SJSA1 (cell line): ENCODE results near the gene SSRP1. TPM values are rescaled to one million over a fixed set of nuclear protein-coding genes. Genes with fewer than 3 reads are reported as not detected.

Source experiments
- DNase-seq, 2 experiments: peaks; one replicate each; pipeline ENCODE4 v3.0.0-alpha.2; 2015 to 2020; ENCODE audit warnings: low spot score in 2 of 2, low read depth in 1 of 2
- H3K27ac ChIP-seq: fragments of 250-450 bp; sonication (Bioruptor Pico); 2 replicates; pipeline ENCODE4 v1.5.1; 2020; ENCODE audit warnings: mild to moderate bottlenecking, moderate library complexity
- H3K27me3 ChIP-seq: fragments of 250-450 bp; sonication (Bioruptor Pico); replicated peaks from 2 replicates; pipeline ENCODE4 v1.5.1; 2020; ENCODE audit warnings: mild to moderate bottlenecking, moderate library complexity
- H3K36me3 ChIP-seq: fragments of 250-450 bp; sonication (Bioruptor Pico); 2 replicates; pipeline ENCODE4 v1.5.1; 2020; ENCODE audit warnings: mild to moderate bottlenecking
- H3K4me1 ChIP-seq: fragments of 250-450 bp; sonication (Bioruptor Pico); replicated peaks from 2 replicates; pipeline ENCODE4 v1.6.1; 2021; ENCODE audit warnings: mild to moderate bottlenecking
- H3K4me3 ChIP-seq: fragments of 250-450 bp; sonication (Bioruptor Pico); 2 replicates; pipeline ENCODE4 v1.5.1; 2020; ENCODE audit warnings: mild to moderate bottlenecking
- H3K9me3 ChIP-seq: fragments of 250-450 bp; sonication (Bioruptor Pico); replicated peaks from 2 replicates; pipeline ENCODE4 v1.5.1; 2020; ENCODE audit warnings: mild to moderate bottlenecking
- total RNA-seq: library from RNA; depleted of rRNA; stranded (reverse); fragments of >200 nt; shearing (Covaris generic); gene quantifications from 2 replicates; pipeline ENCODE4 v1.2.3, GENCODE V29; 2014

The SSRP1 gene
- total RNA-seq, 1 experiment from 2014 or later: 186 TPM

DNA sequence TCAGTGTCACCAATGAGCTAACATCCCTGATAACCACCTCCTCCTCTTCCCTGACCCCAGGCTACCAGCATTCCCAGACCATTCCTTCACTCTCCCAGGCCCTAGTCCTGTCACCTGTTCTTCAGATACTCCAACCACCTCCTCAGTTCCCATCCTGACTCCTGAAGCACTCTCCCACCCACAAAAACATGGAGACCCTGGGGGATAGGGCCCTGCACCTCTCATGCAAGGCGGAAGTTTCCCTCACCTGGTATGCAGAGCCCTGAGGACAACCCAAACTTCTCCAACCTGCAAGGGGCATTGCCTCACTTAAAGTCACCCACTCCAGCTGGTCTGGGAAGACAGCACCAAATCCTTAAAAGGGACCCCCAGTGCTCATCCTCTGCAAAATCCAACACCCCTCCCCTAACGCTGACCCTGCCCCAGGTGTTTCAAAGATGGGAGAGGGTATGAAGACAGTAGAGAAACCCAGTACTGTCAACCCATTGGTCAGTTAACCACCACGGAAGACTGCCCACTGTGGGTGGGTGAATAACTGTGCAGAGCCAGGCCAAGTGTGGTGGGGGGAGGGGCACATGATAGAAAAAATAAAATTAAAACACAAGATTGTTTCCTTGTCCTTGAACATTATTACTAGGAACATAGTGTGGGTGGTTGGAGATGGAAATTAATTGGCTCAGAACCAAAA lies 12.4 kb downstream of the SSRP1 start:
- Histone ChIP-seq H3K27me3 (no peaks in the 10 kb centered on the region), H3K27ac (peak overlapping the region; percentile 79), H3K4me1 (peaks cover 45% of the 10 kb centered on the region), H3K4me3 (peak overlapping the region; percentile 42), H3K36me3 (peaks cover 51% of the 10 kb centered on the region), H3K9me3 (no peaks in the 10 kb centered on the region)
- peak in 1 of 2 experiments; percentile 21 for DNase-seq

DNA sequence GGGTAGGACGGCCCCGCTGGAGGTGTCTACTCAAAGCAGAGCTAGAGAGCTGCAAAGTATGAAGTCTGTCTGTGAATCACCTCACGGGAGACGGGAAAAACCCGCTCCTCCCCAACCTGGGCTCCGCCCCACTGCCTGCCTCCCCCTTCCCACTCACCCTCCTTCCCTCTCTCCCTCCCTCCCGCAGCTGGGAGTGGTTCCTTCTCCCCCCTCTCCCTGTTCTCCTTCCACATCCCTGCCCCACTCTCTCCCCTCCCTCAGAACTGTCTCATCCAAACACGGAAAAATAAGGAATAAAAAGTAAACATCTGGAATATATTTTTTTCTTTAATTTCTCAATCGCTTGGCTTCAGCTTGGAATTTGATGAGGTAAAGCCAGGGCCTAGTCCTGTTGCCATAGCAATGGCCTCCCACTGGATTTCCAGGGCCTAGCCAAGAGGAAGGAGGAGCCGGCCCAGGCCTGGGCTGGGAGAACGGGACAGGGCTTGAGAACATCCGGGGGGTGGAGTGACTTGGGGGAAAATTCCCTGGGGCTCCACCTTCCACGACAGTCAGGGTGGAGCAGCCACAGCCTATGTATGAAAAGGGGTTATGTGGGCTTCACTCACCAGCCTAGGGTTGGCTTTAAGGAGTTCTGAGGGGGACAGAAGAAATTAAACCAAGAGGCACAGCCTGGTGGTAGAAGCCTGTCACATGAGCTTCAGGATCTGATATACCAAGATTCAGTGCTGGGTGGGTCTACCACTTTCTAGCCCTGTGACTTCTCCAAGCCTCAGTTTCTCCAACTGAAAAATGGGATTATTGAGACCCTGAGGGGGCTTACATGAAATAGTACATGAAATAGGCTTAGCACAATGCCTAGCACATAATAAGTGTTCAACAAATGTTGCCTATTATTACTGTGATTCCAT lies 13.2 kb downstream of the SSRP1 start:
- Histone ChIP-seq H3K9me3 (no peaks in the 10 kb centered on the region), H3K27me3 (no peaks in the 10 kb centered on the region), H3K27ac (peak overlapping the region; percentile 79), H3K4me1 (peaks cover 45% of the 10 kb centered on the region), H3K36me3 (peaks cover 51% of the 10 kb centered on the region), H3K4me3 (peak overlapping the region; percentile 23)
- peak; percentile 94 to 96 for DNase-seq

DNA sequence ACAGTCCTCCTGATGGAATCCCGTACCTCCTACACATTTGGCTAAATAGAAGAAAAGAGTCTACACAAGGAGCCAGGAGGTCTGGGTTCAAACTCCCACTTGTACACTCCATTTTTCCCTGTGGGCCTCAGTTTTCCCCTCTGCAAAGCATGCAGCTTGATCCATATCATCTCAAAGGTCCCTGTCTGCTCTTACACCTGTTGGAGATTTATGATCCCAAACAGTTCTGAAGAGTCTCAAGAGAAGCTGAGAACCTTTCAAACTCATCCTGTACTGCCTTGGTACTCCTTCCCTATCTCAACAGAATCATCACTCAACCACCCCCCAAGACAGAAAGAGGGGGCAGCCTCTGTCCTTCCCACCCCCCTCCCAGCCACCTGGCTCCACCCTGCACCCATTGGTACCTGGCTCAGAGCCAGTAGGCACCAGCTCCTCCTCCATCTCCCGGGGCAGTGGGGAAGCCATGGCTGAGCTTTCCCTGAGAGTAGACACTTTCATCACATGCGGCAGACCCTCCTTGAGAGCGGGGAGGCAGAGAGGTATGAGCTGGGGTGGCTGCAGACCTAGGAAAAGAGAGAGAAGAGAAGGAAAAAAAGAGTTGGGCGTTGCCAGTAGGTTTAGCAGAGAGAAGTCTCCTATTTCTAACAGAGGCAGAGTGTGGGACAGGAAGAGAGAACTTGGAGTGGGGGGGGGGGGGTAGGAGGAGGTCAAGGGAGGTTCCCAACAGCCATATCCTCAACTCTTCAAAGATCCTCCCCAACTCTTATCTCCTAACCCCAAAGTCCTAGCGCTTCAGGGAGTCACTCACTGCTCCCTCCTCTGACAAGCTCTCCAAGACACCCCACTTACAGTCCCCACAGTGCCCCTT lies 14.1 kb downstream of the SSRP1 start:
- Histone ChIP-seq H3K4me3 (peak overlapping the region; percentile 23), H3K27me3 (no peaks in the 10 kb centered on the region), H3K9me3 (no peaks in the 10 kb centered on the region), H3K27ac (peak overlapping the region; percentile 79), H3K4me1 (peaks cover 45% of the 10 kb centered on the region), H3K36me3 (peaks cover 52% of the 10 kb centered on the region)
- no peak for DNase-seq

DNA sequence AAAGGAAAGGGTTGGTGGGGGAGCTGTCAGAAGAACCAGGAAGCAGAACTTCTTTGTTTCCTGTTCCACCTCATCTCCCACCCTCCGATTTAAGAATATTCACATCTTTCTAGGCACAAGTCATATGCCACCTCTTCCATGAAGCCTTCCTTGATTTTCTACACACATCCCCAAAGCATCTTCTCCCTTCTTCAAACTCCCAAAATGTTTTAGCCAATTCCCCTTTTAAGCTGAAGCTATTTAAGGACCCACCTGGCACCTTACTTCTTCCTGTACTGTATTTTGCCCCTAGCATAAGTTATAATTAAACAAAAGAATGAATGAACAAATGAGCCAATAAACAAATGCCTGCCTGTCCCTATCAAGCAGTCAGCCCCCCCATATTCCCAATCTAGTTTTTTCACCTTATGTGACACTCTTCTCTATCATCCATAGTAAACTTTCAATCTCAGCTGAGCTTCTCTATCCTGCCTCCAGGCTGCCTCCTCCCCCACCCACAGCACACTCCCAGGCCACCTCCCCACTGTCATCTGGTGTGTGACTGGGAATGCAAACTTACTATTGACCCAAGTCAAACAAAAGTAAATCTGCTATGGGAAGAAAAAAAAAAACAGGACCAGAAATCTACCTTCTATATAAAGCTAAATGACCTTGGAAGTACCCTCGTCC lies 14.8 kb downstream of the SSRP1 start:
- Histone ChIP-seq H3K36me3 (peaks cover 51% of the 10 kb centered on the region), H3K4me3 (no peak overlapping the region), H3K27me3 (no peaks in the 10 kb centered on the region), H3K4me1 (peaks cover 49% of the 10 kb centered on the region), H3K9me3 (no peaks in the 10 kb centered on the region), H3K27ac (no peak overlapping the region)
- no peak for DNase-seq

DNA sequence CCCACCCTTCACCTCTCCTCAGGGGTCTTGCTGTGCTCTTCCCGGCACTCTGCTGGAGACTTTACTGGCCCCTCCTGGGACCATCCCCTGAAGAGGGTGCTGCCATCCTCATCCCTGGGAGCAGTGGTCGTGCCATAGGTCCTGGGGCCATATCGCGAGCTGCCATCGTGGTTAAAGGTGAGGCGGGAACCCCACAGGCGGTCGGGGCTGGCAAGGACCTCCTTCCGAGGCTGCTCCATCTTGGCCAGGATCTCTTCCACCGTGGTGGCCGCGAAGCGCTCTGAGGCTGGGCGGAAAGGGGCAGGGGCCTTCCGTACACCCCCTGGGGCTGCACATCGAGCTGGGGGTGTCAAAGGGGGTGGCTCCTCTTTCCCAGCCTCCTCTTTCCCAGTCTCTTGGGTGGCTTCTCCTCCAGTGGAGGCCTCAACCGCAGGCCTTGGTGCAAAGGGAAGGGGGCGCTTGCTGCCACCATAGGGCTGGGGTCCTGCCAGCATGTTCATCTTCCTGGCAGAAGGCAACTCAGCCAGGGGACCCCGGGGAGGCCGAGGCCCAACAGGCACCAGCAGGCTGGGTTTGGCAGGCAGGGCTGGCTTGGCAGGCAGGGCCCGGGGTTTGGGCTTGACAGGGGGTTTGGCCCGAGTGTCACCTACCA lies 15.5 kb downstream of the SSRP1 start:
- H3K4me1 ChIP-seq: peaks cover 49% of the 10 kb centered on the region
- no peak for DNase-seq
- no peak overlapping the region for H3K27ac ChIP-seq
- H3K27me3 ChIP-seq: no peaks in the 10 kb centered on the region
- peaks cover 48% of the 10 kb centered on the region for H3K36me3 ChIP-seq
- no peaks in the 10 kb centered on the region for H3K9me3 ChIP-seq
- no peak overlapping the region for H3K4me3 ChIP-seq

DNA sequence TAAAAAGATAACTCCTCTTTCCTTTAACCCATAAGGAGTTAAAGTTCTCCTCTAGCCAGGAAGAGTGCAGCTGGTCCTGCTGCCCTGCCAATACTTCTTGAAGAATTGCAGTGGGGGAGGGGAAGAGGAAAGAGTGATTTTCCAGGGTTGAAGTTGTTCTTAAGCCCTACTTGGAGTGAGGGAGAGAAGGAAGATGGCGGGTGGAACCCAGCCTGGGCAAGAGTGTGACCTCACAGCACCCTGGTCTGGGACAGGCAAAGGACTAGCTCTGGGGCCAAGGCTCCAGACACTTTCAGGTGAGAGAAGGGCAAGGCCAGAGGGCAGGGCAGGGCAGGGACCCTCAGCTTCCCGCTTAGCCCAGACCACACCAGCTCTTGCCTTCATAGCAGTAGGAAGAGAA lies 17.5 kb downstream of the SSRP1 start:
- Histone ChIP-seq H3K36me3 (peaks cover 65% of the 10 kb centered on the region), H3K27ac (no peak overlapping the region)
- DNase-seq: no peak

DNA sequence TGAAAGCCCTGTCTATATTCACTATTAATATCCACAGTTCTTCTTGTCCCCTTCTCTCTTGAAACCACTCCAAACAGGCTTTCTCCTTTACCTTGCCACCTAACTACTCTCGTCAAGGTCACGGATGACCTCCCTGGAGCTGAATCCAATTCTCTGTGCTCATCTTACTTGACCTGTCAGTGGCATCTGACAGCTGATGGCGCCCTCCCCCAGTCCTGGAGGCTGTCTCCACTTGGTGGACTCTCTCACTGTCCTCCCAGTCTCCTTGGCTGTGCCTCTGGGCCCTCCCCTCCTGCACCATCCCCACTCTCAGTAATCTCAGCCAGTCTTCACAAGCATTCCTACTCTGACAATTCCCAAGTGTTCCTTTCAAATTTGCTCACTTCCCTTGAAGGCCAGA lies 19.7 kb downstream of the SSRP1 start:
- peaks cover 81% of the 10 kb centered on the region for H3K36me3 ChIP-seq
- H3K9me3 ChIP-seq: no peaks in the 10 kb centered on the region
- DNase-seq: no peak
- no peaks in the 10 kb centered on the region for H3K27me3 ChIP-seq
- H3K4me3 ChIP-seq: no peak overlapping the region
- H3K27ac ChIP-seq: peak overlapping the region; percentile 40; the same call in 1 of the 2 replicates
- peaks cover 28% of the 10 kb centered on the region for H3K4me1 ChIP-seq

More for the DNA sequence above, 17.5 kb downstream of the SSRP1 start:
- H3K4me3 ChIP-seq: no peak overlapping the region
- peaks cover 43% of the 10 kb centered on the region for H3K4me1 ChIP-seq
- H3K9me3 ChIP-seq: no peaks in the 10 kb centered on the region
- H3K27me3 ChIP-seq: no peaks in the 10 kb centered on the region

DNA sequence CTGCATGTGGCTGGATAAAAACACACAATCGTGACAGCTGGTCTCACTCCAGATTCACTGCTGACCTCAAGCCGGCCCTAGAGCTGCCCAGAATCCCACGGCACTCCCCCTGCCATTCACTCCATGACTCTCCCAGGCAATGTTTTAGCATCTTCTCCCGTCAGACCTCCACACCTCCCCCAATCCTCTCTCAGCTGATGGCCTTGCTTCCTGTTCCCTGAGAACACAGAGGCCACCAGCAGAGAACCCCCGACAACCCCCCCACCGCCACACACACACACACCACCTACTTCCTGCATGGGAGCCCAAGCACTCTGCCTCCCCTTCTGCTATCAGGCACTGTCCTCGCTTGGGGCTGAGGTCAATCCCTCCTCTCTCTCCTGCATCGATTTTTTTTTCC lies 20.2 kb downstream of the SSRP1 start:
- H3K27ac ChIP-seq: peak overlapping the region; percentile 40
- H3K4me1 ChIP-seq: peaks cover 30% of the 10 kb centered on the region
- peaks cover 79% of the 10 kb centered on the region for H3K36me3 ChIP-seq
- no peak overlapping the region for H3K4me3 ChIP-seq
- H3K27me3 ChIP-seq: no peaks in the 10 kb centered on the region
- H3K9me3 ChIP-seq: no peaks in the 10 kb centered on the region
- peak; percentile 86 to 89 for DNase-seq

DNA sequence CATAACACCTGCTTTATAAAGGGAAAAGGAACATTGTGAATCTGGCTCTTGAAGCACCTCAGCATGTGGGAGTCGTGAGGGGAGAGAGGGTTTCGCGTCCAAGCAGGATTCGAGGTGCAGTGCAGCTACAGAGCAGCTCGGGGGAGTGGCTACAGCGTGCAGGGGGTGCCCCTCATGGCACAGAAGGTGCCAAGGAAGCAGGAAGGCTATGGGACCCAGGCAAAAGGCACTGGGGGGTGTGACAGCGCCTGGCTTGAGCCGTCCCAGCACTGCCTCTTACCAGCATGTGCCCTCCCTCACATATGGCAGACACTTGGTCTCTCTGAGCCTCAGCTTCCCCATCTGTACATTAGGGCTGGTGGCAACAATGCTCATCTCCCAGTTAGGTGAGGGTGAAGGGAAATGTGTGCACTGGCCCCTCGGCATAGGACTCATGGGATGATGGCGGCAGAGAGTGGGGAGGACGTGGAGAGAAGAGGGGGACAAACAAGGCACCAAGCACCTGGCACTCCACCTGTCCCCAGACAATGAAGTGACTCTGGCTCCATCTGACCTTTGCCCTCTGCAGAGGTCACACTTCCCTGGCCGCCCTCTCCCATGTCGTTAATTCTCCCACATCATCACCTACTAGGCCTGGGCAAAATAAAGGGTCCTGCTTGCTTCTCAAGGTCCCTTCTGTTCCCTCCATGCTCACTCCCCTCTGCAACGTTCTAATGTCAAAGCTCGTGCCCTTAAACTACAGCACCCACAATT lies 21.3 kb downstream of the SSRP1 start:
- DNase-seq: no peak
- H3K4me1 ChIP-seq: peaks cover 36% of the 10 kb centered on the region
- H3K9me3 ChIP-seq: no peaks in the 10 kb centered on the region
- no peak overlapping the region for H3K27ac ChIP-seq
- no peaks in the 10 kb centered on the region for H3K27me3 ChIP-seq
- peaks cover 84% of the 10 kb centered on the region for H3K36me3 ChIP-seq
- H3K4me3 ChIP-seq: no peak overlapping the region

DNA sequence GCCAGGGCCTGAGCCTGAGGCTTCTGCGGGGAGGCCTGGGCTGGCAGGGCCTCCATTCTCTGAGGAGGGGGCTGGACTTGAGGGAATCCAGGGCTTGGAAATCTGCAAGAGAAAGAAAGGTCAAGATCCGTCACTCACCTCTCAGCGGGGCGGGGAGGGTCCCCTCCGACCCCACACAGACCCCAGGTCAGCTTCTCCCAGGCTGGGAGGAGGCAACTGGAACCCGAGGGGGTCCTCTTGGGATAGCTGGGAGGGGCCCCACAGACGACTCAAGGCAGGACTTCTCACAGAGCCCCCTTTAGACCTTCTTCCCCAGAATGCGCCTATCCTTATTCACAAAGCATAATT lies 21.9 kb downstream of the SSRP1 start:
- H3K9me3 ChIP-seq: no peaks in the 10 kb centered on the region
- H3K27ac ChIP-seq: no peak overlapping the region
- DNase-seq: no peak
- peaks cover 40% of the 10 kb centered on the region for H3K4me1 ChIP-seq
- H3K4me3 ChIP-seq: no peak overlapping the region
- H3K36me3 ChIP-seq: peaks cover 86% of the 10 kb centered on the region
- H3K27me3 ChIP-seq: no peaks in the 10 kb centered on the region

DNA sequence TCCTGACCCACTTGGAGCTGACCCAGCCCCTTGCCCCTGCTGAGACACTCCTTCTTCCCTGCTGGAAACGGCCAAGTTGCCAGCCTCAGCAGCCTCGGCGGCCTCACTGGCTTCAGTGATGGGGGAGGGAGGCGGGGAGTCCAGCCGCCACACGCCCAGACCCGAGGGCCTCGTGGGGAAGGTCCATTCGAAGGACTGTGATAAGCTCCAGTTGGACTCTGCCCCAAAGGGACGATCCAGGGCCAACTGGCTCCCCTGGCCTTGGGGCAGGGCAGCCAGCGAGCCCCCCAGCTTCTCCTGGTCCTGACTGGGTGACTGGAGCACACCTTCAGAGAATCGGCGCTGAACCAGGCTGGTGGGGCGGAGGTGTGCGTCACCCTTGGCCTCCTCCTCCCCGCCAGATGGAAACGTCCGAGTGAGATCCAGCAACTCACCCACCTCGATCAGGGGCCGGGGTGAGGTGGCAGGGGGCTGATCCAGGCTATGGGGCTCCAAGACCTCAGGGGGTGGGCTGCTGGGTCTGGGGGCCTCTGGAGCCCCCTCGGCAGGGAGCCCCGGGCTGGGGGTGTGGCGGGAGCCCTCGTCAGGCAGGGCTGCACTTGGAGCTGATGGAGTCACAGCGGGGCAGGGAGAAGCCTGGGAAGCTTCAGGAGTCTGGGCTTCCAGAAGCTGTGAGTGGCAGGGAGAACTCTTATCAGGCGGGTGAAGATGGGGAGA lies 22.5 kb downstream of the SSRP1 start:
- Histone ChIP-seq H3K27me3 (no peaks in the 10 kb centered on the region), H3K4me1 (peaks cover 40% of the 10 kb centered on the region), H3K4me3 (no peak overlapping the region), H3K27ac (no peak overlapping the region), H3K9me3 (no peaks in the 10 kb centered on the region), H3K36me3 (peaks cover 86% of the 10 kb centered on the region)
- no peak for DNase-seq

DNA sequence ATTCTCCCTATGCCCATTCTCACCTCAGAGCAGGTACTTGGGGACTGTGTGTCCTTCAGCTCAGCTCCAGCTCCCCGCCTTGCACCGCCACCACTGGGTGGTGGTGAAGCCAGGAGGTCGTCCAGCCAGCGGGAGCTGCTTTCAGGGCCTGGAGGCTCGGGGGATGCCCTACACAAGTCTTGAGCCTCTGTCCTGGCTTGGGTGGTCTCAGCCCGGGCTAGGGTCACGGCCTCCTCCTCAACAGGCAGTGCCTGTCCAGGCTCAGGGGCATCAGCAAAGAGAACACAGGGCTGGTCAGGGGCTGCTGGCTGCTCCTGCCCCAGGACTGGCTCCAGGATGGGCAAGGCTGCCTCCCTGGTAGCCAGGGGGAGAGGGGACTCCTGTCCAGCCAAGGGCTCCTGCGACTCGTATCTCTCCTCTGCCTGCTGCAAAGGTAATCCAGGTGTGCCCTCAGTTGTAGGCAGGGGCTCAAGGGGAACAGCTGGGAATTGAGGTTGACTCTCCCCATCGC lies 23.1 kb downstream of the SSRP1 start:
- Histone ChIP-seq H3K27ac (no peak overlapping the region), H3K4me1 (peaks cover 40% of the 10 kb centered on the region), H3K36me3 (peaks cover 86% of the 10 kb centered on the region)

More for the DNA sequence above, 23.1 kb downstream of the SSRP1 start:
- Histone ChIP-seq H3K9me3 (no peaks in the 10 kb centered on the region), H3K4me3 (no peak overlapping the region), H3K27me3 (no peaks in the 10 kb centered on the region)
- DNase-seq: no peak
